Measurements from ENCODE around the gene HOXC5.
A peak's percentile ranks its signal among the peaks of the same experiment; 100 is the strongest.

HOXC5 gene

GRCh38 chr12:54053751-54054741, 21.2 kb downstream of the HOXC5 start, which contains the start of gene HOXC4:
Gene HOXC4, plus strand, starts transcription at chr12:54053835. Its CDS starts 88 bp downstream, at chr12:54053923.
- 3% methylated on average over 32 of the region's 52 CpGs for WGBS (ENCODE audit: insufficient coverage)
- H3K4me1 ChIP-seq (ENCODE audit: control extremely low read depth in 1 of 4, control insufficient read depth in 4 of 4, insufficient read depth in 4 of 4, low read length in 3 of 4), result peaks cover 0 to 19% (median 9%) of the 10 kb centered on the region in 4 experiments
- ChIA-PET POLR2A (interaction anchor here (0.8 kb wide), 1 partner anchor 88 kb away, joined by 3 read pairs; no protein-coding TSS in a partner anchor), CTCF (interaction anchor here (0.6 to 3.1 kb wide), 5 partner anchors 13 to 152 kb away, joined by 3 to 11 read pairs (median 6); partner anchors contain the start of gene HOXC5)
- H3K27me3 ChIP-seq (replicated peaks in 2 of 5; ENCODE audit: control insufficient read depth in 4 of 5, insufficient read depth in 5 of 5, low read length in 4 of 5), result peaks cover 12 to 99% (median 73%) of the 10 kb centered on the region in 5 experiments
- H3K27ac ChIP-seq (ENCODE audit: insufficient read depth in 1 of 2, low read depth in 1 of 2, low read length in 2 of 2, poor library complexity in 1 of 2, severe bottlenecking in 2 of 2), result no peak within 1 kb of the TSS
- peak in 2 of 3 donors; percentile 34 to 69 for DNase-seq
- H3K4me3 ChIP-seq (ENCODE audit: control insufficient read depth in 1 of 7, extremely low read depth in 1 of 7, insufficient read depth in 4 of 7, low read depth in 2 of 7, low read length in 6 of 7), result peak within 1 kb of the TSS in 6 of 7 experiments; percentile 20 to 67 (median 54)
- H3K36me3 ChIP-seq (ENCODE audit: control insufficient read depth in 4 of 4, insufficient read depth in 4 of 4, low read length in 3 of 4), result no peaks in the 10 kb centered on the region
- H3K9me3 ChIP-seq (ENCODE audit: control extremely low read depth in 1 of 5, control insufficient read depth in 4 of 5, insufficient read depth in 2 of 5, low read depth in 1 of 5, low read length in 4 of 5), result peaks cover 0 to 4% (median 0%) of the 10 kb centered on the region in 5 experiments

DNA sequence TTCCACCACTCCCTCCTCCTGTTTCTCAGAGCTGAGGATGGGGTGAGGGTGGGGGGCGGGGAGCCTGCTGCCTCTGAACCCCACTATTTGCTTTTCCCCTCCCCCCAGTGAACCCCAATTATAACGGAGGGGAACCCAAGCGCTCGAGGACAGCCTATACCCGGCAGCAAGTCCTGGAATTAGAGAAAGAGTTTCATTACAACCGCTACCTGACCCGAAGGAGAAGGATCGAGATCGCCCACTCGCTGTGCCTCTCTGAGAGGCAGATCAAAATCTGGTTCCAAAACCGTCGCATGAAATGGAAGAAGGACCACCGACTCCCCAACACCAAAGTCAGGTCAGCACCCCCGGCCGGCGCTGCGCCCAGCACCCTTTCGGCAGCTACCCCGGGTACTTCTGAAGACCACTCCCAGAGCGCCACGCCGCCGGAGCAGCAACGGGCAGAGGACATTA, 21.9 kb downstream of the HOXC5 start:
- Histone ChIP-seq H3K36me3 (ENCODE audit: control insufficient read depth in 4 of 4, insufficient read depth in 4 of 4, low read length in 3 of 4) (no peaks in the 10 kb centered on the region), H3K4me1 (ENCODE audit: control extremely low read depth in 1 of 4, control insufficient read depth in 4 of 4, insufficient read depth in 4 of 4, low read length in 3 of 4) (peaks cover 0 to 19% (median 9%) of the 10 kb centered on the region in 4 experiments), H3K27ac (ENCODE audit: insufficient read depth in 1 of 2, low read depth in 1 of 2, low read length in 2 of 2, poor library complexity in 1 of 2, severe bottlenecking in 2 of 2) (no peak overlapping the region), H3K4me3 (ENCODE audit: control insufficient read depth in 1 of 7, extremely low read depth in 1 of 7, insufficient read depth in 4 of 7, low read depth in 2 of 7, low read length in 6 of 7) (peak overlapping the region in 1 of 7 experiments; percentile 15), H3K27me3 (replicated peaks in 2 of 5; ENCODE audit: control insufficient read depth in 4 of 5, insufficient read depth in 5 of 5, low read length in 4 of 5) (peaks cover 10 to 99% (median 74%) of the 10 kb centered on the region in 5 experiments), H3K9me3 (ENCODE audit: control extremely low read depth in 1 of 5, control insufficient read depth in 4 of 5, insufficient read depth in 2 of 5, low read depth in 1 of 5, low read length in 4 of 5) (peaks cover 0 to 4% (median 0%) of the 10 kb centered on the region in 5 experiments)
- ChIA-PET CTCF (interaction anchor here (3.0 to 3.1 kb wide), 2 partner anchors 14 to 152 kb away, joined by 11 read pairs; no protein-coding TSS in a partner anchor), POLR2A (interaction anchor here (0.8 kb wide), 1 partner anchor 87 kb away, joined by 3 read pairs; no protein-coding TSS in a partner anchor)
- 34% methylated on average over 8 of the region's 24 CpGs for WGBS (ENCODE audit: insufficient coverage)
- DNase-seq, result no peak

GRCh38 chr12:54055552-54055951, 22.7 kb downstream of the HOXC5 start:
- no CpG with 5 or more reads among the region's 2 CpGs for WGBS (ENCODE audit: insufficient coverage)
- Histone ChIP-seq H3K4me3 (ENCODE audit: control insufficient read depth in 1 of 7, extremely low read depth in 1 of 7, insufficient read depth in 4 of 7, low read depth in 2 of 7, low read length in 6 of 7) (no peak overlapping the region), H3K9me3 (ENCODE audit: control extremely low read depth in 1 of 5, control insufficient read depth in 4 of 5, insufficient read depth in 2 of 5, low read depth in 1 of 5, low read length in 4 of 5) (peaks cover 0 to 4% (median 0%) of the 10 kb centered on the region in 5 experiments), H3K27me3 (replicated peaks in 2 of 5; ENCODE audit: control insufficient read depth in 4 of 5, insufficient read depth in 5 of 5, low read length in 4 of 5) (peaks cover 8 to 99% (median 72%) of the 10 kb centered on the region in 5 experiments), H3K4me1 (ENCODE audit: control extremely low read depth in 1 of 4, control insufficient read depth in 4 of 4, insufficient read depth in 4 of 4, low read length in 3 of 4) (peaks cover 0 to 19% (median 9%) of the 10 kb centered on the region in 4 experiments), H3K27ac (ENCODE audit: insufficient read depth in 1 of 2, low read depth in 1 of 2, low read length in 2 of 2, poor library complexity in 1 of 2, severe bottlenecking in 2 of 2) (no peak overlapping the region), H3K36me3 (ENCODE audit: control insufficient read depth in 4 of 4, insufficient read depth in 4 of 4, low read length in 3 of 4) (no peaks in the 10 kb centered on the region)
- DNase-seq, result no peak
- POLR2A ChIA-PET, result no interaction called here
- CTCF ChIA-PET, result interaction anchor here (0.6 to 0.8 kb wide), 2 partner anchors 9 to 20 kb away, joined by 3 to 4 read pairs; no protein-coding TSS in a partner anchor

DNA sequence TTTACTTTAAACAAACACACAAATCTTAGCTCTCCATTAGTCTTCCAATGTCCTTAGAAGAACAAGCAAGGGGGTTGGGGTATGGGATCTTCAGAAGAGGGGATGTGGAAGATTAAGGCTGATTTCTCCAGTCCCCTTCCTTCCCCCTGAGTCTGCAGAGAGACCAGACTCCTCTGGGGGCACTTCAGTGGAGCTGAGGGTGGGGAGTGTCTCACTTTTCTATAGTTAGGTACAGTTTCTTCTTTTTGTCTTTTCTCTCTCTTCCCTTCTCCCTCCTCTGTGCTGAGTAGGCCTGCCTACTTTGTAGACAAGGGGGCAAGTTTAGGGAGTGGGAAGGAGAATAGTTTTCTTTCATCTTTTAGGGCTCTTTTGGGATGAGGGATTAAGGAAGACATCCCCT, 23.3 kb downstream of the HOXC5 start:
- no peak for DNase-seq
- POLR2A ChIA-PET, result no interaction called here
- H3K27me3 ChIP-seq (replicated peaks in 2 of 5; ENCODE audit: control insufficient read depth in 4 of 5, insufficient read depth in 5 of 5, low read length in 4 of 5), result peaks cover 5 to 99% (median 72%) of the 10 kb centered on the region in 5 experiments
- no peaks in the 10 kb centered on the region for H3K36me3 ChIP-seq (ENCODE audit: control insufficient read depth in 4 of 4, insufficient read depth in 4 of 4, low read length in 3 of 4)
- H3K27ac ChIP-seq (ENCODE audit: insufficient read depth in 1 of 2, low read depth in 1 of 2, low read length in 2 of 2, poor library complexity in 1 of 2, severe bottlenecking in 2 of 2), result no peak overlapping the region
- CTCF ChIA-PET, result interaction anchor here (0.6 kb wide), 1 partner anchor 21 kb away, joined by 3 read pairs; no protein-coding TSS in a partner anchor
- H3K4me1 ChIP-seq (ENCODE audit: control extremely low read depth in 1 of 4, control insufficient read depth in 4 of 4, insufficient read depth in 4 of 4, low read length in 3 of 4), result peaks cover 0 to 19% (median 9%) of the 10 kb centered on the region in 4 experiments
- no peak overlapping the region for H3K4me3 ChIP-seq (ENCODE audit: control insufficient read depth in 1 of 7, extremely low read depth in 1 of 7, insufficient read depth in 4 of 7, low read depth in 2 of 7, low read length in 6 of 7)
- H3K9me3 ChIP-seq (ENCODE audit: control extremely low read depth in 1 of 5, control insufficient read depth in 4 of 5, insufficient read depth in 2 of 5, low read depth in 1 of 5, low read length in 4 of 5), result peaks cover 0 to 4% (median 0%) of the 10 kb centered on the region in 5 experiments

GRCh38 chr12:54058128-54058768, 25.4 kb downstream of the HOXC5 start:
- CTCF ChIA-PET, result interaction anchor here (0.7 to 0.9 kb wide), 2 partner anchors 12 to 78 kb away, joined by 3 read pairs; no protein-coding TSS in a partner anchor
- peaks cover 5 to 98% (median 70%) of the 10 kb centered on the region in 5 experiments for H3K27me3 ChIP-seq (replicated peaks in 2 of 5; ENCODE audit: control insufficient read depth in 4 of 5, insufficient read depth in 5 of 5, low read length in 4 of 5)

DNA sequence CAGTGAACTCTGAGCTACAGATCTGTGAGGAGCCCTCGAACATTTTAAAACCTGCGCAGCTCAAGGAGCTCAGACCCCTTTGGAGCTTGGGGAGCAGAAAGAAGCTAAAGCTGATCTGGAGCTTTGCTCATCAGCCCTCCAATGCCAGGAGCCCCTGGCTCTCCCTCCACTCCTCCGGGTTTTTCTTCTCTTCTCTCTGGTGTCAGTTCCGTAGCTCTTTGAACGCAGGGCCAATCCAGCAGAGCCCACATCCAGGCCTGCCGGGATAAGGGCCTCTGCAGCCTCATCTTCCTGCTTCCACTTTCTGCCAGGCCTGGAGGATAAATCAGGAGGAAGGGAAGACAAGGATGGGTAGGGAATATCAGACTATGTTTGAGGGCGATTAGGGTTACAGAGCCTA, 26.8 kb downstream of the HOXC5 start:
- H3K27me3 ChIP-seq (replicated peaks in 2 of 5; ENCODE audit: control insufficient read depth in 4 of 5, insufficient read depth in 5 of 5, low read length in 4 of 5), result peaks cover 5 to 96% (median 70%) of the 10 kb centered on the region in 5 experiments

More at GRCh38 chr12:54058128-54058768, 25.4 kb downstream of the HOXC5 start:
- no peak for DNase-seq
- Histone ChIP-seq H3K27ac (ENCODE audit: insufficient read depth in 1 of 2, low read depth in 1 of 2, low read length in 2 of 2, poor library complexity in 1 of 2, severe bottlenecking in 2 of 2) (no peak overlapping the region), H3K4me3 (ENCODE audit: control insufficient read depth in 1 of 7, extremely low read depth in 1 of 7, insufficient read depth in 4 of 7, low read depth in 2 of 7, low read length in 6 of 7) (no peak overlapping the region), H3K4me1 (ENCODE audit: control extremely low read depth in 1 of 4, control insufficient read depth in 4 of 4, insufficient read depth in 4 of 4, low read length in 3 of 4) (peaks cover 0 to 10% (median 3%) of the 10 kb centered on the region in 4 experiments), H3K9me3 (ENCODE audit: control extremely low read depth in 1 of 5, control insufficient read depth in 4 of 5, insufficient read depth in 2 of 5, low read depth in 1 of 5, low read length in 4 of 5) (no peaks in the 10 kb centered on the region), H3K36me3 (ENCODE audit: control insufficient read depth in 4 of 4, insufficient read depth in 4 of 4, low read length in 3 of 4) (no peaks in the 10 kb centered on the region)
- POLR2A ChIA-PET, result no interaction called here
- WGBS (ENCODE audit: insufficient coverage), result 68% methylated on average over 7 of the region's 14 CpGs

More for the DNA sequence above, 26.8 kb downstream of the HOXC5 start:
- DNase-seq, result no peak
- Histone ChIP-seq H3K27ac (ENCODE audit: insufficient read depth in 1 of 2, low read depth in 1 of 2, low read length in 2 of 2, poor library complexity in 1 of 2, severe bottlenecking in 2 of 2) (no peak overlapping the region), H3K4me3 (ENCODE audit: control insufficient read depth in 1 of 7, extremely low read depth in 1 of 7, insufficient read depth in 4 of 7, low read depth in 2 of 7, low read length in 6 of 7) (no peak overlapping the region), H3K4me1 (ENCODE audit: control extremely low read depth in 1 of 4, control insufficient read depth in 4 of 4, insufficient read depth in 4 of 4, low read length in 3 of 4) (no peaks in the 10 kb centered on the region), H3K36me3 (ENCODE audit: control insufficient read depth in 4 of 4, insufficient read depth in 4 of 4, low read length in 3 of 4) (no peaks in the 10 kb centered on the region), H3K9me3 (ENCODE audit: control extremely low read depth in 1 of 5, control insufficient read depth in 4 of 5, insufficient read depth in 2 of 5, low read depth in 1 of 5, low read length in 4 of 5) (no peaks in the 10 kb centered on the region)
- ChIA-PET CTCF (interaction anchor here (1.4 kb wide), 1 partner anchor 9 kb away, joined by 5 read pairs; no protein-coding TSS in a partner anchor), POLR2A (no interaction called here)
- WGBS (ENCODE audit: insufficient coverage), result 57% methylated on average over 4 of the region's 7 CpGs
